PC-9 (cell line): ENCODE measurements around the gene RCSD1.

ENCODE experiments used
- CTCF ChIP-seq: fragments of 200-600 bp; sonication (generic); conservative IDR thresholded peaks from 2 replicates; pipeline ENCODE4 v1.6.1; 2017; ENCODE audit warnings: mixed run types, antibody characterized with exemption, mild to moderate bottlenecking, moderate library complexity
- EZH2 ChIP-seq: fragments of 200-600 bp; sonication (generic); IDR thresholded peaks from 2 replicates; pipeline ENCODE4 v1.8.0; 2017; ENCODE audit warnings: antibody characterized with exemption, low read depth

DNA sequence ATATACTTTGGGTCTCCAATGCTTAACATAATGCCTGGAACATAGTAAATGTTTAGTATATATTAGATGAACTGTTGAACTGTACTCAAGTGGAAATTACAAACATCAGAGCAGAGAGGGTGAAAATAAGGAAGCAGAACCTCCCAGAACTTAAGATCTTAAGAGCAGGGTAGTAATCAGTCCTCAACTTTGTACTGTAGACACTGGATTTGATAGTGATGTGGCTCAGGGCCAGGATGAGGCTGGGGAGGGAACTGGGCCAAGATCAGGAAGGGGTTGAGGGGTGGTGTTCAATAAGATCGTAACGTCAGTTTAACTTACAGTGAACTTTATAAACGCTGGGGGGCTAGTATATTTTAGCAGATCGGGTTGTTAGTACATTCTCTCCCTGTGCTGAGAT lies 107.1 kb downstream of the RCSD1 start:
- TF ChIP-seq CTCF = no peak
- no peak for TF ChIP-seq EZH2
